ENCODE measurements around the gene ABCC5.

Gene ABCC5

DNA sequence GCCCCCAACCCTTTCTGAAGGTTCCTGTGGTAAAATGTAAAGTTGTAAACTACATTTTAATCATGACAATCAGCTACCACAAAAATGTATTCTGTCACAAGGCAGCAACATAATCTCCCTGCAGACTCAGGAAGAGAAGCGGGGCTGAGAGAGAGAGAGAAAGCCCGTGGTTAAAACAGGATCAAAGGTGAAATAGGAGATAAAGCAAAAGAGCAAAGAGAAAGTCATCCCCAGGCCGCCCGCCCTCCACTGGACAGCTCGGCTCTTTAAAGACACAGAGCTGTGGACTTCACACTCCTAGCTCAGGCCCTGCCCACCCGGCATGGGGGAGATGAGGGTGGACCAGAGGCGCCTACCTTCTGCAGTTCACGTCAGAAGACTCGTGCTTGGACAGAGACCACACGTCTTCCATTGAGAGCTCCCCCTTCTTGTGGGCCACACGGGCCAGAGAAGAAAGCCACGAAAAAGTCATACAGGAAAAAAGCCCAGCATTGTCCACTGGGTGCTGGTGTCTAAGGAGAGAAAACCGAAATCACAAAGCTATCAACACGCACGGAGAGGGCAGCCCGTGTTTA lies 29.4 kb downstream of the ABCC5 start:
- in situ Hi-C loops (cut with MboI; ENCODE audit: low pct_unique_long_range_greater_than_20kb, low sequenced_read_pairs, unreplicated experiment), result no loop called here
- TF ChIP-seq, protein P1, sequence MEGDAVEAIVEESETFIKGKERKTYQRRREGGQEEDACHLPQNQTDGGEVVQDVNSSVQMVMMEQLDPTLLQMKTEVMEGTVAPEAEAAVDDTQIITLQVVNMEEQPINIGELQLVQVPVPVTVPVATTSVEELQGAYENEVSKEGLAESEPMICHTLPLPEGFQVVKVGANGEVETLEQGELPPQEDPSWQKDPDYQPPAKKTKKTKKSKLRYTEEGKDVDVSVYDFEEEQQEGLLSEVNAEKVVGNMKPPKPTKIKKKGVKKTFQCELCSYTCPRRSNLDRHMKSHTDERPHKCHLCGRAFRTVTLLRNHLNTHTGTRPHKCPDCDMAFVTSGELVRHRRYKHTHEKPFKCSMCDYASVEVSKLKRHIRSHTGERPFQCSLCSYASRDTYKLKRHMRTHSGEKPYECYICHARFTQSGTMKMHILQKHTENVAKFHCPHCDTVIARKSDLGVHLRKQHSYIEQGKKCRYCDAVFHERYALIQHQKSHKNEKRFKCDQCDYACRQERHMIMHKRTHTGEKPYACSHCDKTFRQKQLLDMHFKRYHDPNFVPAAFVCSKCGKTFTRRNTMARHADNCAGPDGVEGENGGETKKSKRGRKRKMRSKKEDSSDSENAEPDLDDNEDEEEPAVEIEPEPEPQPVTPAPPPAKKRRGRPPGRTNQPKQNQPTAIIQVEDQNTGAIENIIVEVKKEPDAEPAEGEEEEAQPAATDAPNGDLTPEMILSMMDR (IDR thresholded peaks at IDR 0.05; ENCODE audit: extremely low read depth, insufficient read depth, missing control alignments), result no peak
- DNase-seq (ENCODE audit: low spot score), result no peak

DNA sequence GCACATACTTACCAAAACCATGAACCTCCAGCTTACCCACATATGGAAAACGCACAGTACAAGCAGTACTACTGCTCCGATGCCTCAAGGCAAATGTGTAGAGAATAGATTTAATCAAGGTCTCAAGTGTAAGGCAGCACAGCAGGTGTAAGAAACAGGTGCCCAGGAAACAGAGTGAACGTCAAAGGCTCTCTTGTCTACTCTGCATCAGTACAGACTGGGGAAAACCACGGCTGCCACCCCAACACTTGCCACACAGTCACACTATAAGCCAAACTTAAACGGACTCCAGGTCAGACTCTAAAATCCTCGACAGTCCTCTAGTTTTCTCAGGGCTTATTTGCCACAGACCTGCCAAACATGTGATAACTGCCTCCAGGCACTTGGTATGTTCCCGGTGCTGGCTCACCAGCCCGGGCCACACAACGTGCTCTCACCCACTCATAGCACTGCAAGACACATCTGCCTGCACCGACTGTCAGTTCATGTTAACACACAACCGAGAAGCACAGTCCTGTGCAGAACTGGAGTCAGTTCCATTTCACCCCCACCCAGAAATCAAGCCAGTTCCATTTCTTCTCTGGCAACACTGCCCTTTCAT lies 30.6 kb downstream of the ABCC5 start:
- in situ Hi-C loops (cut with MboI; ENCODE audit: low pct_unique_long_range_greater_than_20kb, low sequenced_read_pairs, unreplicated experiment), result no loop called here
- DNase-seq (ENCODE audit: low spot score), result no peak
- TF ChIP-seq, protein P1 (IDR thresholded peaks at IDR 0.05; ENCODE audit: extremely low read depth, insufficient read depth, missing control alignments), result no peak

DNA sequence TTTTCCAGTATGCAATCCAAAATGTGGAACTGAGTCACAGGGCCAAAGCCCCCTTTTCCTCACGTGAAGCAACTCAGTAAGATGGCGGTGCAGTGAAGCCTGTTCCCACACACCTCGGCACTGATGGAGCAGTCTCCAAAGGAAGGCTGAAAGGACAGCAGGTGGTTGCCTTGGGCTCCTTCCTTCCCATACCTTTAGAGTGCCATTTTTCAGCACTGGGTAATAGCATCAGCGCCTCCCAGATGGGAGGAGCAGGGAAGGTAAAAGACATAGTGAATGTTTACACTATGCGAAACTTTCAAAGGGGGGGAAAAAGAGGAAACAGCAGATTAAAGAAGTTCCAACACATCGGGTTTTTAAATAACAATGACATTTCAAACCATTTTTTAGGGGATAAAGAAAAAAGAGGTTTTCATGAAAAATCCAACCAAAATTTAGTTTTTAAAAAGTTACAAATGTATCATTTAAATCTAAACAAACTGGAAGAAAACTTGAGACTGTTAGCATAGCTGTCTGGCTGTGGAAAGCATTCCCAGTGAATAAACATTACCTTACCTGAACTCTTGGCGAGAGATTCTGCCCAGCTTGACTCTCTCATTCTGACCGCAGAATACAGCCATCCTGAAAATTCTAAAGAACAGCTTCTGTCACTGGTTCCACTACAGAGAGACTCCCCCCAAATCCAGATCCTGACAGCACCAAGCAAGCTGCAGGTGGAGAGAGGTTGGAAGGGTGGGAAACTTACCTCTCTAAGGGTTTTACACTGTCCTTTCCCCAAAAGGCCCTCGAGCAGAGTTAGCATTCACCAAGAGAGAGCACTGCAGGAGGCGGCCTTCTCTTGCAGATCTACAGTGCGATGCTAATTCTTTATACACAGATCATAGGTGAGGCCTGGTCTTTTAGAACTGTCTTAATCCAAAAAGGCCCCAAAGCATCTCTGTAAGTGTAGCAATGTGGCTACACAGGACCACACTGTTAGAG lies 32.6 kb downstream of the ABCC5 start:
- in situ Hi-C loops (cut with MboI; ENCODE audit: low pct_unique_long_range_greater_than_20kb, low sequenced_read_pairs, unreplicated experiment), result no loop called here

DNA sequence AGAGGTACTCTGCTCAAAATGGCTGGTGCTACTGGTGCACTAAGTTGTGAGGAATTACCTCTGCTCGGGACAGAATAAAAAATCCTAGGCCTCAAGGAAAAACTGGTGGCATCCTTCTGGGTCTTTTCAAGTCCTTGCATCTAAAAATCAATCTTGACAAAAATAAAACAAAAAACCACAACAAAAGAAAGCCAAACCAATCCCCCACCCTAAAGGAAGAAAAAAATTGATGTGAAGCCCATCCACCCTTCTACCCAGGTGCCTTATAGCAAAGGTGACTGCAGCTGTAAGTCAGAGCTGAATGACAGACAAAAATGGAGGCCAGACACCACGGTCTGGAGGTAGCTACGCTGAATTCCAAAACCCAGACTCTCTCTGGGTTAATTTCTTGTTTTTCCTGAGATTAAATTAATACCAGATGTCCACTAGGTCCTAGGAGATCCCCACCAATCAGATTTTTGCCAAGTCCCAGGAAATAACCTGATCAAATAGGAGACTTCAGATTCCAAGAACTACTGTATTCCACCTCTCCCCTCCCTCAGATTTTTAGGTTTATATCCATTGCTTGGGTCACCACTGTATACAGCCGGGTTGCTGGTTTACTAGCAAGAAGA lies 33.5 kb downstream of the ABCC5 start:
- in situ Hi-C loops (cut with MboI; ENCODE audit: low pct_unique_long_range_greater_than_20kb, low sequenced_read_pairs, unreplicated experiment), result no loop called here
- TF ChIP-seq, protein P1 (IDR thresholded peaks at IDR 0.05; ENCODE audit: extremely low read depth, insufficient read depth, missing control alignments), result no peak
- DNase-seq (ENCODE audit: low spot score), result no peak

More for the DNA sequence above, 32.6 kb downstream of the ABCC5 start:
- DNase-seq (ENCODE audit: low spot score), result no peak
- TF ChIP-seq, protein P1 (IDR thresholded peaks at IDR 0.05; ENCODE audit: extremely low read depth, insufficient read depth, missing control alignments), result no peak

DNA sequence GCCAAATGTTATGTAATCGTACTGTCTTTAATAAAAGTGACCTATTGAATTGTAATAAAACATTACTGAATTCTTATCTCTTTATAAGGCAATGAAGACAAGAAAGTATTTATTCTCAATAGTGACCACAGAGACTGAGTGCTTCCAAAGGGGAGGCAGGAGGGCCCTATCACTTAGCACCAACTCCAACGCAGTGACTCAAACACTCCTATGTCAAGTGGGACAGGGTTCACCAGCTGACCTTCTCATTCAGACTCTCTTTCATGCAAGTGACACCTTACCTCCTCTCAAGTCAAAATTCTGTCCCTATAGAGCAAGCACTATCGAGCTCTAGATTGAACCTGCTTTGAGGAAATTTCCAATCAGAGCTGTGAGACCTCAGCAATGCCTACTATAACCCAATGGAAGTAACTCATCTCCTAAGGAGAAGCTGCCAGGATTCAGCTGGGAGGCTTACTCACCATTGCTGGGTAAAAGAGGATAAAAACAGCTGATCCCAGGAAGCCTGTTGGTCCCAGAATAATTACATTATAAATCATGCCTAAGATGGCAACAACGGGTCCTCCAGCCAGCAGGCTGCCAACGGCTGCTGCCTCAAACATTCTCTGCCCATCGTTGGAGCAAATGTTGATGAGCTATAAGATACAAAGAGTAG lies 35.6 kb downstream of the ABCC5 start:
- DNase-seq (ENCODE audit: low spot score), result no peak
- TF ChIP-seq, protein P1 (IDR thresholded peaks at IDR 0.05; ENCODE audit: extremely low read depth, insufficient read depth, missing control alignments), result no peak
- in situ Hi-C loops (cut with MboI; ENCODE audit: low pct_unique_long_range_greater_than_20kb, low sequenced_read_pairs, unreplicated experiment), result no loop called here

DNA sequence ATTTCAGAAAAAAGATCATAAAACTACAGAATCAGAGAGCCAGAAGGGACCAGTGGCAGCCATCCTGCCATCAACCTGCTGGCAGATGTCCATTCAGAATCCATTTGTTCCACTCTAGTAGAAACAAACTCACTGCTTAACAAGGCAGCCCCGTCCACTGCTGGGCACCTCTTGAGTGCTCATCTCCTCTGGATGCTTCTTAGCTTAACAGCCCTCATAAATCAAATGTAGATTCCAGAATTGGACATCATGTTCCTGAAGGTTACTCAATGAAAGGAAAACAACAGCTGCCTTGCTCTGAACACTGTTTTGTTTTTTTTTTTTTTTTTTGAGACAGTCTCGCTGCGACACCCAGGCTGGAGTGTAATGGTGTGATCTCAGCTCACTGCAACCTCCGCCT lies 37.3 kb downstream of the ABCC5 start:
- in situ Hi-C loops (cut with MboI; ENCODE audit: low pct_unique_long_range_greater_than_20kb, low sequenced_read_pairs, unreplicated experiment), result no loop called here
- TF ChIP-seq, protein P1 (IDR thresholded peaks at IDR 0.05; ENCODE audit: extremely low read depth, insufficient read depth, missing control alignments), result no peak
- no peak for DNase-seq (ENCODE audit: low spot score)
